Mesodermal cell (in vitro differentiated cells): ENCODE measurements around the gene TIAM1.

ENCODE experiments used
- H3K27ac ChIP-seq: 2 replicates; pipeline ENCODE4 v1.7.0; 2013; ENCODE audit warnings: mild to moderate bottlenecking, low read depth, low read length, moderate library complexity; ENCODE audit not compliant: severe bottlenecking
- H3K36me3 ChIP-seq: 2 replicates; pipeline ENCODE4 v1.7.1; 2013; ENCODE audit warnings: mild to moderate bottlenecking, low read length, moderate library complexity; ENCODE audit not compliant: control insufficient read depth, insufficient read depth
- H3K4me1 ChIP-seq: one replicate; pipeline ENCODE4 v1.7.1; 2013; ENCODE audit warnings: mild to moderate bottlenecking, low read length; ENCODE audit not compliant: insufficient read depth, control insufficient read depth, poor library complexity, severe bottlenecking
- H3K4me3 ChIP-seq: 2 replicates; pipeline ENCODE4 v1.7.0; 2013; ENCODE audit warnings: low read length, control low read depth, mild to moderate bottlenecking; ENCODE audit not compliant: insufficient read depth, poor library complexity, severe bottlenecking; ENCODE audit errors: extremely low read depth
- H3K9me3 ChIP-seq: 2 replicates; pipeline ENCODE4 v1.7.1; 2013; ENCODE audit warnings: mild to moderate bottlenecking, low read length, moderate library complexity; ENCODE audit not compliant: control insufficient read depth
- WGBS, 2 experiments: methylation state at CpG; one replicate each; pipeline ENCODE4 v1.1.5; 2013; ENCODE audit warnings: missing lambda C conversion rate in 2 of 2; ENCODE audit not compliant: insufficient coverage in 2 of 2; 5-methylcytosine and 5-hydroxymethylcytosine counted together

Gene TIAM1

GRCh38 chr21:31140025-31140424, 204.0 kb downstream of the TIAM1 start:
- Histone ChIP-seq H3K9me3 (no peaks in the 10 kb centered on the region), H3K27ac (no peak overlapping the region), H3K4me1 (peaks cover 8% of the 10 kb centered on the region), H3K4me3 (no peak overlapping the region), H3K36me3 (peaks cover 48% of the 10 kb centered on the region)
- no CpG with 5 or more reads among the region's 1 CpG for WGBS, 2 experiments

GRCh38 chr21:31137960-31138359, 206.1 kb downstream of the TIAM1 start:
- peaks cover 8% of the 10 kb centered on the region for H3K4me1 ChIP-seq
- no peak overlapping the region for H3K4me3 ChIP-seq
- H3K27ac ChIP-seq: no peak overlapping the region
- 100% methylated on average over 1 of the region's 1 CpG; no CpG with 5 or more reads in 1 of the 2 experiments for WGBS, 2 experiments
- peaks cover 59% of the 10 kb centered on the region for H3K36me3 ChIP-seq
- no peaks in the 10 kb centered on the region for H3K9me3 ChIP-seq

GRCh38 chr21:31136891-31137290, 207.2 kb downstream of the TIAM1 start:
- H3K36me3 ChIP-seq: peaks cover 67% of the 10 kb centered on the region
- 95 to 98% methylated on average over 10 of the region's 12 CpGs for WGBS, 2 experiments
- H3K27ac ChIP-seq: no peak overlapping the region
- peaks cover 4% of the 10 kb centered on the region for H3K4me1 ChIP-seq
- no peak overlapping the region for H3K4me3 ChIP-seq
- H3K9me3 ChIP-seq: no peaks in the 10 kb centered on the region

GRCh38 chr21:31135531-31136184, 208.4 kb downstream of the TIAM1 start:
- no peak overlapping the region for H3K4me3 ChIP-seq
- H3K4me1 ChIP-seq: no peaks in the 10 kb centered on the region
- 96 to 98% methylated on average over 7 of the region's 12 CpGs for WGBS, 2 experiments
- H3K27ac ChIP-seq: no peak overlapping the region
- H3K9me3 ChIP-seq: no peaks in the 10 kb centered on the region
- H3K36me3 ChIP-seq: peaks cover 70% of the 10 kb centered on the region

- Histone ChIP-seq H3K4me1 (no peaks in the 10 kb centered on the region), H3K36me3 (peaks cover 76% of the 10 kb centered on the region), H3K4me3 (no peak overlapping the region), H3K9me3 (no peaks in the 10 kb centered on the region), H3K27ac (no peak overlapping the region)
- WGBS, 2 experiments: 87 to 93% methylated on average over 5 of the region's 7 CpGs
Observed at GRCh38 chr21:31133243-31133830, 210.7 kb downstream of the TIAM1 start.

GRCh38 chr21:31132574-31133242, 211.4 kb downstream of the TIAM1 start:
- Histone ChIP-seq H3K27ac (no peak overlapping the region), H3K4me3 (no peak overlapping the region), H3K4me1 (no peaks in the 10 kb centered on the region), H3K9me3 (no peaks in the 10 kb centered on the region), H3K36me3 (peaks cover 77% of the 10 kb centered on the region)
- 95 to 97% methylated on average over 9 to 10 of the region's 11 CpGs for WGBS, 2 experiments

- no peaks in the 10 kb centered on the region for H3K9me3 ChIP-seq
- H3K27ac ChIP-seq: no peak overlapping the region
- H3K36me3 ChIP-seq: peaks cover 71% of the 10 kb centered on the region
- 100% methylated on average over 1 of the region's 2 CpGs; no CpG with 5 or more reads in 1 of the 2 experiments for WGBS, 2 experiments
- H3K4me1 ChIP-seq: no peaks in the 10 kb centered on the region
- H3K4me3 ChIP-seq: no peak overlapping the region
Observed at GRCh38 chr21:31130821-31131220, 213.2 kb downstream of the TIAM1 start.

- H3K27ac ChIP-seq: no peak overlapping the region
- H3K4me3 ChIP-seq: no peak overlapping the region
- no peaks in the 10 kb centered on the region for H3K9me3 ChIP-seq
- peaks cover 77% of the 10 kb centered on the region for H3K36me3 ChIP-seq
- 83 to 100% methylated on average over 2 to 5 of the region's 5 CpGs for WGBS, 2 experiments
- no peaks in the 10 kb centered on the region for H3K4me1 ChIP-seq
Observed at GRCh38 chr21:31128234-31128633, 215.8 kb downstream of the TIAM1 start.

GRCh38 chr21:31124010-31124409, 220.1 kb downstream of the TIAM1 start:
- Histone ChIP-seq H3K27ac (no peak overlapping the region), H3K4me1 (no peaks in the 10 kb centered on the region), H3K9me3 (no peaks in the 10 kb centered on the region), H3K36me3 (peaks cover 68% of the 10 kb centered on the region), H3K4me3 (no peak overlapping the region)
- WGBS, 2 experiments: 29 to 53% methylated on average over 3 to 6 of the region's 6 CpGs

GRCh38 chr21:31119199-31119598, 224.9 kb downstream of the TIAM1 start:
- 91 to 100% methylated on average over 5 to 6 of the region's 6 CpGs for WGBS, 2 experiments
- Histone ChIP-seq H3K4me1 (peaks cover 27% of the 10 kb centered on the region), H3K9me3 (no peaks in the 10 kb centered on the region), H3K36me3 (peaks cover 35% of the 10 kb centered on the region), H3K4me3 (no peak overlapping the region), H3K27ac (no peak overlapping the region)
